Heart right ventricle (tissue), 16 donors: ENCODE data around the gene RANBP3. TPM values are rescaled to one million over a fixed set of nuclear protein-coding genes. Genes with fewer than 3 reads are reported as not detected.

Source experiments
- ATAC-seq, 8 donors: fragments of 200-7000 bp; cut with Tn5 transposase; one replicate each; pipeline ENCODE4 v1.9.1; 2020; ENCODE audit warnings: mild to moderate bottlenecking in 8 of 8, moderate library complexity in 8 of 8, moderate number of reproducible peaks in 1 of 8
- DNase-seq, 2 donors: peaks; one replicate each; pipeline ENCODE4 v3.0.0-alpha.2; 2020
- H3K27ac ChIP-seq, 10 donors: fragments of 200-600 bp; sonication (generic) in 2 of 10; one replicate each; pipeline versions ENCODE4 v1.5.0 to v1.8.0; 2020 to 2022; ENCODE audit warnings: mild to moderate bottlenecking in 3 of 10
- H3K27me3 ChIP-seq, 7 donors: fragments of 200-600 bp; one replicate each; pipeline ENCODE4 v1.8.0; 2021 to 2022; ENCODE audit warnings: mild to moderate bottlenecking in 2 of 7
- H3K36me3 ChIP-seq, 9 donors: fragments of 200-600 bp; sonication (generic) in 1 of 9; one replicate each; pipeline versions ENCODE4 v1.5.0 to v1.8.0; 2020 to 2022; ENCODE audit warnings: mild to moderate bottlenecking in 2 of 9
- H3K4me1 ChIP-seq, 9 donors: fragments of 200-600 bp; sonication (generic) in 1 of 9; one replicate each; pipeline versions ENCODE4 v1.5.0 to v1.8.0; 2020 to 2022; ENCODE audit warnings: mild to moderate bottlenecking in 4 of 9
- H3K4me3 ChIP-seq, 10 donors: fragments of 200-600 bp; sonication (generic) in 2 of 10; one replicate each; pipeline versions ENCODE4 v1.5.0 to v1.8.0; 2020 to 2022; ENCODE audit warnings: mild to moderate bottlenecking in 7 of 10, moderate library complexity in 2 of 10
- H3K9me3 ChIP-seq, 11 donors: fragments of 200-600 bp in 10 of 11; sonication (generic) in 2 of 11; one replicate each; pipeline versions ENCODE4 v1.5.0 to v1.8.0; 2013 to 2022; ENCODE audit warnings: mild to moderate bottlenecking in 2 of 11, control low read depth in 1 of 11, moderate library complexity in 1 of 11
- WGBS, 2 donors: extraction: QIAGEN DNeasy Blood & Tissue Kit; methylation state at CpG; one replicate each; pipeline ENCODE4 v1.1.7; 2013; ENCODE audit warnings: inconsistent platforms in 1 of 2; 5-methylcytosine and 5-hydroxymethylcytosine counted together
- intact Hi-C, 10 donors: fragments of 100-400 bp; cut with DNase I; formaldehyde crosslinking; loops; one replicate each; pipeline versions ENCODE4 v1.11.1 to v1.14.2; 2022
- polyA plus RNA-seq, 2 donors: library from polyadenylated mRNA; stranded (reverse); fragments of 200-250 nt; gene quantifications; one replicate each; pipeline ENCODE4 v1.2.3, GENCODE V29; 2013
- total RNA-seq, 10 donors: library from RNA; stranded (reverse); fragmentation: NEBNext Ultra II Directional in 3 of 10; extraction: Animal tissue kit (Norgen Biotek cat#: 25700) in 3 of 10; gene quantifications; one replicate each; pipeline versions ENCODE4 v1.2.1 to v1.2.4, GENCODE V29; 2021 to 2023
- TF ChIP-seq, protein P1 (sequence below), 9 donors: fragments of 200-600 bp; sonication (generic) in 2 of 9; IDR thresholded peaks; one replicate each; pipeline versions ENCODE4 v1.5.0 to v1.8.0; 2021 to 2022; ENCODE audit warnings: antibody characterized with exemption in 9 of 9, mild to moderate bottlenecking in 5 of 9, moderate library complexity in 1 of 9
- donor health status: Arrhythmogenic right ventricular cardiomyopathy.
- donor health status: ischemic (EF 13 %, LVEDD 7.1; RV severe dilation, severe dysfunction).
- donor health status: healthy with polysubstance abuse.
- donor health status: DM: no; HTN: yes; CAD: no.
- donor health status: DM: no; HTN: no; CAD: no.
- donor health status: ischemic (EF 25% LVEDD 6.9; RV normal size, moderate dysfunction).
- donor health status: ischemic (EF 25% LVEDD 5.7; RV mildly dilated, moderate dysfunction).
- donor health status: healthy.
- donor health status: DM: yes; HTN: yes; CAD: no.
- donor health status: Ischemic cardiomyopathy.
- donor health status: ischemic (EF 35%, LVEDD 5.7; RV mildly dilated, moderate dysfunction).
- donor health status: nonischemic (EF 11% LVEDD 7.7; RV severe dilation, severe dysfunction).
- donor health status: DM: yes; HTN: yes; CAD: no.
- donor health status: PGD.
- donor health status: ischemic (EF 29% LVEDD 5.4; RV normal size, mild dysfunction).
- donor health status: nonischemic (EF 23%, LVEDD 6.1; RV moderate dilation, normal function).

Gene RANBP3
- total and polyA plus RNA-seq, 12 donors = 29.5 to 76.1 (median 63.0) TPM

GRCh38 chr19:5949792-5950305, 28.1 kb downstream of the RANBP3 start:
- Histone ChIP-seq H3K4me1 (peaks cover 43 to 90% (median 83%) of the 10 kb centered on the region in 9 donors), H3K27me3 (no peaks in the 10 kb centered on the region), H3K36me3 (peaks cover 0 to 20% (median 0%) of the 10 kb centered on the region in 9 donors), H3K9me3 (no peaks in the 10 kb centered on the region), H3K4me3 (no peak overlapping the region), H3K27ac (peak overlapping the region in 8 of 10 donors; percentile 31 to 89 (median 46))
- WGBS, 2 donors = 66 to 74% methylated on average over 13 of the region's 13 CpGs
- TF ChIP-seq, protein P1, sequence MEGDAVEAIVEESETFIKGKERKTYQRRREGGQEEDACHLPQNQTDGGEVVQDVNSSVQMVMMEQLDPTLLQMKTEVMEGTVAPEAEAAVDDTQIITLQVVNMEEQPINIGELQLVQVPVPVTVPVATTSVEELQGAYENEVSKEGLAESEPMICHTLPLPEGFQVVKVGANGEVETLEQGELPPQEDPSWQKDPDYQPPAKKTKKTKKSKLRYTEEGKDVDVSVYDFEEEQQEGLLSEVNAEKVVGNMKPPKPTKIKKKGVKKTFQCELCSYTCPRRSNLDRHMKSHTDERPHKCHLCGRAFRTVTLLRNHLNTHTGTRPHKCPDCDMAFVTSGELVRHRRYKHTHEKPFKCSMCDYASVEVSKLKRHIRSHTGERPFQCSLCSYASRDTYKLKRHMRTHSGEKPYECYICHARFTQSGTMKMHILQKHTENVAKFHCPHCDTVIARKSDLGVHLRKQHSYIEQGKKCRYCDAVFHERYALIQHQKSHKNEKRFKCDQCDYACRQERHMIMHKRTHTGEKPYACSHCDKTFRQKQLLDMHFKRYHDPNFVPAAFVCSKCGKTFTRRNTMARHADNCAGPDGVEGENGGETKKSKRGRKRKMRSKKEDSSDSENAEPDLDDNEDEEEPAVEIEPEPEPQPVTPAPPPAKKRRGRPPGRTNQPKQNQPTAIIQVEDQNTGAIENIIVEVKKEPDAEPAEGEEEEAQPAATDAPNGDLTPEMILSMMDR (IDR thresholded peaks at IDR 0.05) = no peak
- intact Hi-C loops = loop anchor here in 2 of 10 donors (5.0 to 10.0 kb wide), 2 partner anchors 38 to 605 kb away; partner anchors contain the start of genes CAPS (in 1 of the 2) and PTPRS (in 1 of the 2)
- ATAC-seq = peak in 7 of 8 donors; percentile 18 to 66 (median 39)
- DNase-seq = peak; percentile 58 to 71

GRCh38 chr19:5948752-5949564, 29.0 kb downstream of the RANBP3 start:
- DNase-seq (no peak), ATAC-seq (peak in 1 of 8 donors; percentile 15)
- H3K36me3 ChIP-seq = peaks cover 0 to 21% (median 0%) of the 10 kb centered on the region in 9 donors
- no peaks in the 10 kb centered on the region for H3K9me3 ChIP-seq
- H3K27ac ChIP-seq = peak overlapping the region in 8 of 10 donors; percentile 31 to 89 (median 53)
- TF ChIP-seq, protein P1 (IDR thresholded peaks at IDR 0.05) = no peak
- intact Hi-C loops = loop anchor here in 1 of 10 donors (5.0 kb wide), 1 partner anchor 37 kb away; the partner anchor contains the start of gene CAPS
- no peaks in the 10 kb centered on the region for H3K27me3 ChIP-seq
- peaks cover 39 to 84% (median 78%) of the 10 kb centered on the region in 9 donors for H3K4me1 ChIP-seq
- 55 to 69% methylated on average over 13 of the region's 13 CpGs for WGBS, 2 donors
- no peak overlapping the region for H3K4me3 ChIP-seq

DNA sequence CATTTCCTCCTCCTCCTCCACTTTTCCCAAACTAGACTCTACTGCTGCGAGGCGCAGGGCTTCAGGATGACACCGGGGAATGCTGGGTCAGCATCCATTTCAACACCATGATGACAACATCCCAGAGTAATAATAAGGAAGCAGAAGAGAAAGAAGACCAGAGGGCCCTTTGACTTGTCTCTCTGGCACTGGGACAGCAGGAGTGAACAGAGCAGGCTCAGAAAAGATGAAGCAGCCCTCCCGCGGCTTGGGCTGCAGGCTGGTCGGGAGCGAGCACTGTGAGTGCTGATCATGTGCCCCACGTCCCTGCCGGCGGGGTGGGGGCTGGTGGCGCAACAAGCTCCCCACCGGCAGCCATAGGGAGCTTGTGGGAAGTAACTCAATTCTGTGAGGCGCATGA, 30.5 kb downstream of the RANBP3 start:
- Histone ChIP-seq H3K4me3 (peak overlapping the region in 4 of 10 donors; percentile 10 to 33 (median 21)), H3K4me1 (peaks cover 32 to 82% (median 74%) of the 10 kb centered on the region in 9 donors), H3K27ac (peak overlapping the region in 9 of 10 donors; percentile 15 to 89 (median 59)), H3K9me3 (no peaks in the 10 kb centered on the region), H3K36me3 (peaks cover 0 to 26% (median 0%) of the 10 kb centered on the region in 9 donors), H3K27me3 (no peaks in the 10 kb centered on the region)
- ATAC-seq (peak; percentile 9 to 73 (median 44)), DNase-seq (peak; percentile 46 to 61)
- WGBS, 2 donors = 48 to 50% methylated on average over 13 of the region's 13 CpGs
- intact Hi-C loops = loop anchor here in 1 of 10 donors (5.0 kb wide), 1 partner anchor 35 kb away; the partner anchor contains the start of gene CAPS
- TF ChIP-seq, protein P1 (IDR thresholded peaks at IDR 0.05) = no peak

DNA sequence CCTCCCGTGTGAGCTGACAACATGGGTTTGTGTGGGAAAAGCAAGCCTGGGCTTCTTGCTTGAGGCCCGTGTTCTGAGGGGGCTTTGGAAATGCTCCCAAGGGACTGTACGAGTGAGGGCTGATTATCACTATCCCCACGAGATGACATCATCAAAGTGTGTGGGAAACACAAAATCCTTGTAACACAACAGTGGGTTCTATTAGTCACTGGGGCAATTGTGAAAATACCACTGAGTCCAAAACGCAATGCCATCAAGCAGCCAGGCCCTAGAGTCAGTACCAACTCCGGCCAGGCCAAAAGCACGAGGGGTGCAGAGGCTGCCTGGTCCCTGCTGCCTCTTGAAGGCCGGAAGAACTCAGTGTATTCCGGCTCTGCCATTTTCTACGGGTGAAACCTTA, 34.3 kb downstream of the RANBP3 start:
- TF ChIP-seq, protein P1 (IDR thresholded peaks at IDR 0.05) = no peak
- DNase-seq = no peak

More for the DNA sequence above, 34.3 kb downstream of the RANBP3 start:
- Histone ChIP-seq H3K27me3 (no peaks in the 10 kb centered on the region), H3K9me3 (no peaks in the 10 kb centered on the region), H3K36me3 (peaks cover 0 to 43% (median 8%) of the 10 kb centered on the region in 9 donors), H3K4me3 (no peak overlapping the region), H3K4me1 (peaks cover 11 to 64% (median 36%) of the 10 kb centered on the region in 9 donors), H3K27ac (peak overlapping the region in 3 of 10 donors; percentile 7 to 50 (median 15))
- intact Hi-C loops = no loop called here
- 66 to 73% methylated on average over 10 of the region's 10 CpGs for WGBS, 2 donors
- ATAC-seq = no peak
